Breast epithelium (tissue), 3 donors: ENCODE measurements around the gene CCDC73.

Experiments
- CTCF ChIP-seq, 3 donors: fragments of 450-650 bp; IDR thresholded peaks; one replicate each; pipeline ENCODE4 v1.5.1; 2016 to 2017; ENCODE audit warnings: antibody characterized with exemption in 3 of 3, mild to moderate bottlenecking in 3 of 3, moderate library complexity in 3 of 3
- POLR2A ChIP-seq: fragments of 450-650 bp; IDR thresholded peaks from one replicate; pipeline ENCODE4 v1.6.1; 2016; ENCODE audit warnings: antibody characterized with exemption, mild to moderate bottlenecking, moderate library complexity

GRCh38 chr11:32843544-32843943 is 49.1 kb upstream of the CCDC73 start:
- TF ChIP-seq CTCF (IDR thresholded peaks at IDR 0.05) (no peak), POLR2A (no peak)
